GM21717 (cell line): Measurements from ENCODE around the gene HNRNPF.
A peak's percentile ranks its signal among the peaks of the same experiment; 100 is the strongest.
"Not testable (repeated sequence)": the region's sequence is repeated elsewhere in the genome, so short reads cannot be mapped to it uniquely, and the experiment has no call there.

Source experiments
- ATAC-seq: cut with Tn5 transposase; IDR thresholded peaks from one replicate; pipeline ENCODE4 v1.9.1; 2021; ENCODE audit warnings: mild to moderate bottlenecking, moderate library complexity; ENCODE audit not compliant: unreplicated experiment

Gene HNRNPF, protein sequence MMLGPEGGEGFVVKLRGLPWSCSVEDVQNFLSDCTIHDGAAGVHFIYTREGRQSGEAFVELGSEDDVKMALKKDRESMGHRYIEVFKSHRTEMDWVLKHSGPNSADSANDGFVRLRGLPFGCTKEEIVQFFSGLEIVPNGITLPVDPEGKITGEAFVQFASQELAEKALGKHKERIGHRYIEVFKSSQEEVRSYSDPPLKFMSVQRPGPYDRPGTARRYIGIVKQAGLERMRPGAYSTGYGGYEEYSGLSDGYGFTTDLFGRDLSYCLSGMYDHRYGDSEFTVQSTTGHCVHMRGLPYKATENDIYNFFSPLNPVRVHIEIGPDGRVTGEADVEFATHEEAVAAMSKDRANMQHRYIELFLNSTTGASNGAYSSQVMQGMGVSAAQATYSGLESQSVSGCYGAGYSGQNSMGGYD

DNA sequence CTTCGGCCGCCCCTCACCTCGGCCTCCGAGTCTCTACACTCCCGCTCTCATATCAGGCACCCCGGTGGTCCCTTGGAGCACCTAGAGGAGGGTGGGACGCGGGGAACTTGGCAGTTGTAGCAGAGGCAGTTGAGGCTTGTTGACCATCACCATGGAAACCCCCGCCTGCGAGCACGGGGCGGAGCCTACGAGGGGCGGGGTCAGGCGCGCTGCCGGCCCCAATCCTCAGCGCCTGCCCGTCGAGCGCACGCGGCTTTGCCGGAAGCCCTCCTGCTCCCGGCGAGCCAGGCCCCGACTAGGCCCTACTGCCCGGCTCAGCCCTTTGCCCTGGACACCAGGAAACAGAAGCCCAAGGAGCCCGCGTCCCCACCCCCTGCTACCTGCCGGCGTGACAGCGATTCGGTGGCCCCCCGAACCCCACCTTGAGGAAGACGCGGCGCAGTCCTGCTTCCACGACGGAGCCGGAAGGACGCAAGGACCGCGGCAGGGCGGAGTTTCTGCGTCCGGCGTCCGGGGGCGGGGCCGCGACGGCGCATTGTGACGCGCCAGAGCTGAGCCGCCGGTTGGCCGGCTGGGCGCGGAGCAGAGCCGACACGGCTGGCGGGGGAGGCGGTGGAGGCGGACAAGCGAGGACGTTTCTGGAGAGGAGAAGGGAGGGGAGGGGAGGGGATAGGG, at the start of gene HNRNPF:
HNRNPF (minus strand) TSS at position 477 of the 675 bp plus-strand sequence. CDS start 21,302 bp downstream, outside the sequence.
- peak; percentile 66 for ATAC-seq

DNA sequence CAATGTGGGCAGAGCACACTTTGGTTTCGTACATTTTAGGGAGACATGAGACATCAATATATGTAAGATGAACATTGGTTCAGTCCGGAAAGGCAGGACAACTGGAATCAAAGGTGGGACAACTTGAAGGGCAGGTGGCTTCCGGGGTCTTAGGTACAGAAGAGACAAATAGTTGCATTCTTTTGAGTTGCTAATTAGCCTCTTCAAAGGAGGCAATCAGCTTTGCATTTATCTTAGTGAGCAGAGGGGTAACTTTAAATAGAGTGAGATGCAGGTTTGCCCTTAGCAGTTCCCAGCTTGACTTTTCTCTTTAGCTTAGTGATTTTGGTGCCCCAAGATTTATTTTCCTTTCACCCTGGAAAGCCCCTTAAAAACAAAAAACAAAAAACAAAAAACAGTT, 49.2 kb upstream of the HNRNPF start:
- ATAC-seq: no peak

DNA sequence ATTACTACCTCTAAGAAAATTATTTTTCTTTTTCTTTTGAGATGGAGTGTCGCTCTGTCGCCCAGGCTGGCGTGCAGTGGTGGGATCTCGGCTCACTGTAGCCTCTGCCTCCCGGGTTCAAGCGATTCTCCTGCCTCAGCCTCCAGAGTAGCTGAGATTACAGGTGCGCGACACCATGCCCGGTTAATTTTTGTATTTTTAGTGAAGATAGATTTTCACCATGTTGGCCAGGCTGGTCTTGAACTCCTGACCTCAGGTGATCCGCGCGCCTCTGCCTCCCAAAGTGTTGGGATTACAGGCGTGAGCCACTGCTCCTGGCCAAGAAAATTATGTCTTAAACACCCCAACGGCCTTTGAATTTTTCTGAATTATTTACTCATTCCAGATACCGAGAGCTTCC, 47.6 kb upstream of the HNRNPF start:
- not testable (repeated sequence) for ATAC-seq

DNA sequence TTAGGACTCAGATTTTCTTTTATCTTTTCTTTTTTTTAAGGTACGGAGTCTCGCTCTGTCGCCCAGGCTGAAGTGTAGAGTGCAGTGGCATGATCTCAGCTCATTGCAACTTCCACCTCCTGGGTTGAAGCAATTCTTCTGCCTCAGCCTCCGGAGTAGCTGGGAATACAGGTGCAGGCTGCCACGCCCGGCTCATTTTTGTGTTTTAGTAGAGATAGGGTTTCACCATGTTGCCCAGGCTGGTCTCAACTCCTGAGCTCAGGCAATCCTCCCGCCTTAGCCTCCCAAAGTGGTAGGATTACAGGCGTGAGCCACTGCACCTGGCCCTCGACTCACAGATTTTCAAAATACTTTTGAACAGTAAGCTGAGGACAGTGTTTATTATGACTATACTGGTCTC, 45.0 kb upstream of the HNRNPF start:
- not testable (repeated sequence) for ATAC-seq

DNA sequence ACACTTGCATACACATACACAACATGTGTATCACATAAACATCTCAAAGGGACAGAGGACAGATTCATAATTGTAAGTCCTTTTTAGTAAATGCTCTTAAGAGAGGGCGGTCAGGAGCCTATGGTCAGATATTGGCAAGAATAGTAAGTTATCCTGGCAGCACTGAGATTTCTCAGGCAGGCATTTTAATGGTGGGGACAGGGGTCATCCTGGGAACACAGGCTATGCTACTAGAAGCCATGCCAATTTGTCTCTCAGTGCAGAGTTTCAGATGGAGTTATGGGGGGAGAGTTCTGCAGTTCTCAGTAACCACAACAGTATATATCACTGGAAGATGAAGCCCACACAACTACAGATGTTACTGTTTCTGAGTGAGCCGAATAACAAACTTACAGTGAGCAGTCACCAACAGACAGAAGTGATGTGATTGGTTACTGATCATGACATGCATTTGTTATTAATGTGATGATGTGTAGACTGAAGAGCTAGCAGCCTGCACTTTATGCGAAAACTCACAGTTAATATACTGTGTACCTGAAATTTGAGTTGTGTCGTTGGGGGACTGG, 44.4 kb upstream of the HNRNPF start:
- peak; percentile 31 for ATAC-seq

DNA sequence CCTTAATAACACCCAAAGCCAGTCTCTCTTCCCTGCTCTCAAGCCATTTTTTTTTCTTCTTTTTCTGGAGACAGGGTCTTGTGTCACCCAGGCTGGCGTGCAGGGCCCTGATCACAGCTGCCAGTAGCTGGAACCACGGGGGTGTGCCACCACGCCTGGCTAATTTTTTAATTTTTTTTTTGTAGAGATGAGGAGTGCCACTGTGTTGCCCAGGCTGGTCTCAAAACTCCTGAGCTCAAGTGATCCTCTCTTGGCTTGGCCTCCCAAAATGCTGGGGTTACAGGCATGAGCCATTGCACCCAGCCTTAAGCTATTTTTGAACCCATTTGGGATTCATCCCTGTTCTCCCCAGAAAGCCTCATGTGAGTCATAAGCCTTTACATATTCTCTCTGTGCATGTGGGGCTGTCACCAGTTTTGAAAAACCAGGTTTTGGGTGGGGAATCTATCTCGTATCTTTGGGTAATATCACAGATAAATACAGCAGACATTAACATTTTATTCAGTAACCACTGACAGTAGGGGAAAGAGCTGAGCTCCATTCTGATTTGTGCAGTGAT, 43.4 kb upstream of the HNRNPF start:
- no peak for ATAC-seq

DNA sequence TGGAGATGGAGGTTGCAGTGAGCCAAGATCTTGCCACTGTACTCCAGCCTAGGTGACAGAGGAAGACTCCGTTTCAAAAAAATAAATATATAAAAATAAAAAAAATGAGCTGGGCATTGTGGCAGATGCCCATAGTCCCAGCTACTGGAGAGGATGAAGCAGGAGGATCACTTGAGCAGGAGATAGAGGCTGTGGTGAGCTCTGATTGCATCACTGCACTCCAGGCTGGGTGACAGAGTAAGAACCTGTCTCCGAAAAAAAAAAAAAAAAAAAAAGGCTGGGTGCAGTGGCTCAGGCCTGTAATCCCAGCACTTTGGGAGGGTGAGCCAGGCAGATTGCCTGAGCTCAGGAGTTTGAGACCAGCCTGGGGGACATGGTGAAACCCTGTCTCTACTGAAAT, 39.8 kb upstream of the HNRNPF start:
- no peak for ATAC-seq

DNA sequence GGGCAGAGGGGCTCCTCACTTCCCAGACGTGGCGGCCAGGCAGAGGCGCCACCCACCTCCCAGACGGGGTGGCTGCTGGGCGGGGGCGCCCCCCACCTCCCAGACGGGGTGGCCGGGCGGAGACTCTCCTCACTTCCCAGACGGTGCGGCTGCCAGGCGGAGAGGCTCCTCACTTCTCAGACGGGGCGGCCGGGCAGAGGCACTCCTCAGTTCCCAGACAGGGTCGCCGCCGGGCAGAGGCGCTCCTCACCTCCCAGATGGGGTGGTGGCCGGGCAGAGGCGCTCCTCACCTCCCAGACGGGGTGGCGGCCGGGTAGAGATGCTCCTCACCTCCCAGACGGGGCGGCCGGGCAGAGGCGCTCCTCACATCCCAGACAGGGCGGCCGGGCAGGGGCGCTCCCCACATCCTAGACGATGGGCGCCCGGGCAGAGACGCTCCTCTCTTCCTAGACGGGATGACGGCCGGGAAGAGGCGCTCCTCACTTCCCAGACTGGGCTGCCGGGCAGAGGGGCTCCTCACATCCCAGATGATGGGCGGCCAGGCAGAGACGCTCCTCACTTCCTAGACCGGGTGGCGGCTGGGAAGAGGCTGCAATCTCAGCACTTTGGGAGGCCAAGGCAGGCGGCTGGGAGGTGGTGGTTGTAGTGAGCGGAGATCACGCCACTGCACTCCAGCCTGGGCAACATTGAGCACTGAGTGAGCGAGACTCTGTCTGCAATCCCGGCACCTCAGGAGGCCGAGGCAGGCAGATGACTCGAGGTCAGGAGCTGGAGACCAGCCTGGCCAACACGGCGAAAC, 37.4 kb upstream of the HNRNPF start:
- ATAC-seq: not testable (repeated sequence)

DNA sequence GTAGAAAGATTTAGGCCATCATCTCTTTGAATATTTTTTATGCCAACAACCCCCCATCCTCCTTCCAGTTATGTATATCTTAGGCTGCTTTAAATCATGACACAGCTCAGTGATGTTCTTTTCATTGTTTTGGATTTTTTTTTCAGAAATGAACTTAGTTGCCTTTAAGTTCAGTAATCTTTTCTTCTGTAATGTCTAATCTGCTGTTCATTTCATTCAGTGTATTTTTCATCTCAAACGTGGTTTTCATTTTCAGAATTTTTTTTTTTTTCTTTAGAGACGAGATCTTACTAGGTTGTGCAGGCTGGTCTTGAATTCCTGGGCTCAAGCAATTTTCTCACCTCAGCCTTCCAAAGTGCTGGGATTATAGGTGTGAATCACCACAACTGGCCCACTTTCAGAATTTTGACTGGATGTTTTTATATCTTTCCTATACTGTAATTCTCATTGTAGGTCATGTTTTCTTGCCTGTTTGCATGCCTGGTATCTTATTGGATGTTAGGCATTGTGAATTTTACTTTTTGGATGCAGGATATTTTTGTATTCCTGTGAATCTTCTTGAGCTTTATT, 36.0 kb upstream of the HNRNPF start:
- no peak for ATAC-seq

DNA sequence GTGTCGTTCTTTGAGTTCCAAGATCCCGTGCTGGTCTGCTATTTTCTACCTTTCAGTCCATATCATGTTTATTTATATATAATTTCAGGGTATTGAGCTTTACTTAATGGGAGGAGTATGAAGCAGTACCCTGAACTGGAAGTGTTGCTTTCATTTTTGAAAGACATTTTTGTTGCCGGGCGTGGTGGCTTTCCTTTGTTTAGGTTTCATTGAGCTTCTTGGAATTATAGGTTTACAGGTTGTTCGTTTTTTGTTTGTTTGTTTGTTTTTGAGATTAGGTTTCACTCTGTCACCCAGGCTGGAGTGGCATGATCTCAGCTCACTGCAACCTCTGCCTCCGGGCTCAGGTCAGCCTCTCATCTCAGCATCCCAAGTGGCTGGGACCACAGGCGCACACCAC, 35.3 kb upstream of the HNRNPF start:
- no peak for ATAC-seq

DNA sequence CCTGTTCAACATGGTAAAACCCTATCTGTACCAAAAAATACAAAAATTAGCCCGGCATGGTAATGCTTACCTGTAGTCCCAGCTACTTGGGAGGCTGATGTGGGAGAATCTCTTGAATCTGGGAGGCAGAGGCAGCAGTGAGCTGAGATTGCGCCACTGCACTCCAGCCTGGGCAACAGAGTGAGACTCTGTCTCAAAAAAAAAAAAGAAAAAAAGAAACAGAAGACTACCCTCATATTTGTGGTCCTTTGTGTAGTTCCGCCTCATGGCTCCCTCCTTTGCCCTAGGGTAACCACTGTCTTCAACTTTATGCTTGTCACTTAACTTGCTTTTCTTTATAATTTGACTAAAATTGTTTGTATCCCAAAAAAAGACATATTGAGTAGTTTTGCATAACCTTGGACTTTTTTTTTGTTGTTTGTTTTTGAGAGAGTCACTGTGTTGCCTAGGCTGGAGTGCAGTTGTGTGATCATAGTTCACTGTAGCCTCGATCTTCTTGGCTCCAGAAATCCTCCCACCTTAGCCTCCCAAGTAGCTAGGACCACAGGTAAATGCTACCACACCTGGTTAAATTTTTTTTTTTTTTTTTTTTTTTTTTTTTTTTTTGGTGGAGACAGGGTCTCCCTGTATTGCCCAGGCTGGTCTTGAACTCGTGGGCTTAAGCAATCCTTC, 31.6 kb upstream of the HNRNPF start:
- ATAC-seq: no peak

DNA sequence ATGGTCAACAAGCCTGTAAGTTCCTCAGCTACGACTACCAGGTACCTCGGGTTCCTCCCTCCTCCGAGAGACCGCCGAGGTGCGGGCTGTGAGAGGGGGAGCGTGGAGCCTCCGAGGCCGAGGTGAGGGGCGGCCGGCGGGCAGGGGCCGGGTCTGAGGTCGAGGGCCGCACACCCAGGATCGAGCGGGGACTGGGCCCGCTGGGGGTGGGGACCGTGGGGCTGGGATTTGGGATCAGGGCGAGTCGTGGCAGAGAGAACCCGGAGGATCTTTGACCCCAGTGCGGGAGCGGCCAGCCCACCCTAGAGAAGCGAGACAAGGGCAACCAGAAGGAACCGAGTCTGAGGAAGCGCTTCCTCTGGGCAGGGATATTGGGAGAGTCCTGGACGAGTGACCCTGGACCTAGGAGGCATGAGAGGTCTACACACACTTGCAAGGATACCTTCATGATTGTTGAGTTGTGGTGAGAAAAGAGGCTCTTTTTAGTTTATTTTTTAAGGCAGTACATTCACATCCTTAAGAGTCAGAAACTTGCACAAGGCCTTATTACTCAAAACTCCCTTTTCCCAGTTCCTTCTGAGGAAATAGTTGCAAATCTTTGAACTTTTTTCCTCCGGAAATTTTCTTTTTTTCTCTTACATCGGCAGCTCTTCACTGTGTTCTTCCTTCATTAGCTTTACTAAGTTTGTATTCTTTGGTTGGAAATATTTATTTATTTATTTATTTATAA, 28.3 kb upstream of the HNRNPF start:
- ATAC-seq: no peak

DNA sequence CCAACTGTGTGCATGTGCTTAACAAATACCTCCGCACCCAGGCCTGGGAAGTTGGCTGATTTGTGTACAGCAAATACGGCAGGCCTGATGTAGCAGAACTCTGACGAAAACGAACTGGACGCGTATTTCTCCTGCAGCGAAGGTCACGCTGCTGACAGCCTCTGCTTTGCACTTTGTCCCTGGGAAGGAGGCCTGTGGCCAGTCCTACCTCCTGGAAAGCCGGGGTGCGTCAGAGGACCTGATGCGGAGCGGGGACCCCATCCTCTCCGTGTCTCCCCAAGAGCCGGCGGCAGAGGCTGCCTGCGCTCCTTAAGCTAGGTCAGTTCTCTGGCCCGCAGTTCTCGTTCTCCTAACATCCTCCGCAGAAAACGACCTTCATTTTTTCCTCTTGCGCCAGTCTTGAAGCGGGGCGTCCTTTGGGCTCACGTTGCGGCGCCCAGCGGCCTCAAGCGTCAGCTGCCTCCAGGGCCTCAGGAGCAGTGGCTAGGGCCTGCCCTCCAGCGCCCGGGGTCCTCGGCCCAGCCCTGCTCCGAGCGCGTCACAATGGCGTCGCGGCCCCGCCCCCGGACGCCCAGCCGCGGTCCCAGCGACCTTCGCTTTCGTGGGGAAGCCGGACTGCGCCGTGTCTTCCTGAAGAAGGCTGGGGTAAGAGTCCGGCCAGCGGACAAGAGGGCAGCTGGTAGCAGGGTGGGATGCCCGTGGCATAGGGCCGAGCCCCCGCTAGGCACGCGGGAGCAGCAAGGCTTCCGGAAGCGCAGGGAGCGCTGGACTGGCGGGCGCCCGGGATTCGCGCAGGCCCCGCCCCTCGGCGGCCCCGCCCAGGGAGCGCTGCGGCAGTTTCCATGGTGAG, 27.5 kb upstream of the HNRNPF start, which contains the start of gene ZNF487:
ZNF487 (plus strand) TSS at position 821 of the 850 bp plus-strand sequence. CDS start 38,703 bp downstream, outside the sequence.
- peak; percentile 97 for ATAC-seq

DNA sequence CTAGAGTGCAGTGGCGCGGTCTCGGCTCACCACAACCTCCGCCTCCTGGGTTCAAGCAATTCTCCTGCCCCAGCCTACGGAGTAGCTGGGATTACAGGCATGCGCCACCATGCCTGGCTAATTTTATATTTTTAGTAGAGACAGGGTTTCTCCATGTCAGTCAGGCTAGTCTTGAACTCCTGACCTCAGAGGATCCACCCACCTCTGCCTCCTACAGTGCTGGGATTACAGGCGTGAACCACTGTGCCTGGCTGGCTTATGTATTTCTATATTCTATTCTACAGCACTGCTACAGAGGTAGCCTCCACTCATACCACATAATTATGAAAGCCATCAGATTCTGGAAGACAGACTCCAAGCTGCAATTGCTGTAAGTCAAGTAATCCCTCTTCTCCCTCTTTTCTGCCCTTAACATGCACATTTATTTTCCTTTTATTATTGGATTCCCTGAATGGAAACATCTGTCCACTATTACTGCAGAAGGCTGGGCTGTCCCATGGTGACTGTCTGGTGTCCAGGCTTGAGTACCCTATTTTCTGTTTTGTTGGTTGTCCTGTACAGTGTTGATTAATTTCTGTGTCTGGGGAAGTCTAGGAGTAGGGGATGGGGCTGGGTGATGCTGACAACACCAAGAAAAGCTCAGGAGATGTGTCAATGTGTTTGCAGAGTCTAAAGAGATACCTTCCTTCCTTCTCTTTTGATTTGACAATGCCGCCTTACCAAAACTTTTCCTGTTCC, 22.1 kb upstream of the HNRNPF start:
- no peak for ATAC-seq

DNA sequence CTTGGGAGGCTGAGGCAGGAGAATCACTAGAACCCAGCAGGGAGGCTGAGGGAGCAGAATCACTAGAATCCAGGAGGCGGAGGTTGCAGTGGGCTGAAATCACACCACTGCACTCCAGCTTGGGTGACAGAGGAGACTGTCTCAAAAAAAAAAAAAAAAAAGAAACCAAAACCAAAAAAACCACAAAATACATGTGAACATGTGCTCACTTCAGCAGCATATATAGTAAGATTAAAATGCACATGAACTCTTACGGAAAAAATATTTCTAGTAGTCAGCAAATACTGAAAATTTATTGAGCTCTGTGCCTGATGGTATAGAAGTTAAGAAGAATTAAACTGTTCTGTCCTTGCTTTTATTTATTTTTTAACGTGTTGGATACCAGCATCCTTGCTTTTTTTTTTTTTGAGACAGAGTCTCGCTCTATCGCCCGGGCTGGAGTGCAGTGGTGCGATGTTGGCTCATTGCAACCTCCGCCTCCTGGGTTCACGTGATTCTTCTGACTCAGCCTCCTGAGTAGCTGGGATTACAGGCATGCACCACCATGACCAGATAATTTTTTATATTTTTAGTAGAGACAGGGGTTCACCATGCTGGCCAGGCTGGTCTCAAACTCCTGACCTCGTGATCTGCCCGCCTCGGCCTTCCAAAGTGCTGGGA, 18.3 kb upstream of the HNRNPF start:
- ATAC-seq: peak; percentile 65

DNA sequence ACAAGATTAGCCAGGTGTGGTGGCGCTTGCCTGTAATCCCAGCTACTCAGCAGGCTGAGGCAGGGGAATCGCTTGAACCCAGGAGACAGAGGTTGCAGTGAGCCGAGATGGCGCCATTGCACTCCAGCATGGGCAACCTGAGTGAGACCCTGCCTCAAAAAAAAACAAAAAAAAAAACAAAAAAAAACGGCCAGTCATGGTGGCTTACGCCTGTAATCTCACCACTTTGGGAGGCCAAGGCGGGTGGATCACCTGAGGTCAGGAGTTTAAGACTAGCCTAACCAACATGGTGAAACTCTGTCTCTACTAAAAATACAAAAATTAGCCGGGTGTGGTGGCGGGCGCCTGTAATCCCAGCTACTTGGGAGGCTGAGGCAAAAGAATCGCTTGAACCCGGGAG, 17.5 kb upstream of the HNRNPF start:
- ATAC-seq: not testable (repeated sequence)

DNA sequence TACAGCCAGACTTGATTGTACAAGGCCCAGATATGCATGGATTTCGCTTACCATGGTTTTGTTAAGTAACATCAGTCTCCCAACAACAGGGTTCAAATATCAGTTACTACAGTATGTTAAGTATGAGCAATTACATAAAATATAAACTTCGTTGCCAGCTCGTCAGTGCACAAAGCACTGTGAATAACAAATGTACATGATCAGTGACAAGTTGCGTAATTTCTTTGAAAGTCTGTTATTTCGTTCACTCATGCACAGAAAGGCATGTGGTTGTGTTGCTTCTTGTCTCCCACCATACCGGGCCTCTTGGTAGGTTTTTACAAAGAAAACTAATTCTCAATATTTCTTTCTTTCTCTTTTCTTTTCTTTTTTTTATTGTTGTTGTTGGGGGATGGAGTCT, 15.4 kb upstream of the HNRNPF start:
- ATAC-seq: no peak
